Common myeloid progenitor, CD34-positive (primary cell): Measurements from ENCODE around the gene MACROD2.

Experiments used
- CTCF ChIA-PET: fragments of 350-600 bp; sonication (Branson Sonifier 250); formaldehyde crosslinking; loops from one replicate; lab custom pipeline; 2021; ENCODE audit warnings: antibody characterized with exemption; lab: Charles Lee
- POLR2A ChIA-PET: fragments of 350-600 bp; sonication (Branson Sonifier 250); formaldehyde crosslinking; loops from one replicate; lab custom pipeline; 2021; ENCODE audit warnings: antibody characterized with exemption; lab: Charles Lee
- DNase-seq, 3 donors: peaks; one replicate each; pipeline versions ENCODE4 v3.0.0 to v3.0.0-alpha.2; 2013
- H3K27ac ChIP-seq, 2 experiments: 1 replicate in 1 of 2; 2 replicates in 1 of 2; pipeline ENCODE4 v1.7.0; 2013; ENCODE audit warnings: inconsistent platforms in 2 of 2, low read length in 2 of 2, mild to moderate bottlenecking in 2 of 2, low read depth in 1 of 2, moderate library complexity in 1 of 2; ENCODE audit not compliant: severe bottlenecking in 2 of 2, insufficient read depth in 1 of 2, poor library complexity in 1 of 2
- H3K27me3 ChIP-seq, 5 experiments: replicated peaks in 2 of 5; 1 replicate in 3 of 5; 2 replicates in 2 of 5; pipeline versions ENCODE4 v1.6.1 to v1.7.0; 2013; ENCODE audit warnings: low read length in 4 of 5, mild to moderate bottlenecking in 2 of 5, moderate library complexity in 2 of 5, inconsistent platforms in 1 of 5; ENCODE audit not compliant: insufficient read depth in 5 of 5, control insufficient read depth in 4 of 5
- H3K36me3 ChIP-seq, 4 experiments: 1 replicate in 2 of 4; 2 replicates in 2 of 4; pipeline versions ENCODE4 v1.6.1 to v1.7.0; 2013; ENCODE audit warnings: low read length in 3 of 4, control low read depth in 1 of 4, mild to moderate bottlenecking in 1 of 4; ENCODE audit not compliant: control insufficient read depth in 4 of 4, insufficient read depth in 4 of 4
- H3K4me1 ChIP-seq, 4 experiments: 1 replicate in 3 of 4; 2 replicates in 1 of 4; pipeline versions ENCODE4 v1.6.1 to v1.7.1; 2013; ENCODE audit warnings: low read length in 3 of 4, mild to moderate bottlenecking in 3 of 4, control low read depth in 1 of 4, inconsistent platforms in 1 of 4, moderate library complexity in 1 of 4; ENCODE audit not compliant: control insufficient read depth in 4 of 4, insufficient read depth in 4 of 4; ENCODE audit errors: control extremely low read depth in 1 of 4
- H3K4me3 ChIP-seq, 7 experiments: 1 replicate in 4 of 7; 2 replicates in 3 of 7; pipeline versions ENCODE4 v1.5.1 to v1.7.0; 2013; ENCODE audit warnings: mild to moderate bottlenecking in 7 of 7, low read length in 6 of 7, moderate library complexity in 6 of 7, inconsistent platforms in 2 of 7, low read depth in 2 of 7, control low read depth in 1 of 7; ENCODE audit not compliant: insufficient read depth in 4 of 7, control insufficient read depth in 1 of 7; ENCODE audit errors: extremely low read depth in 1 of 7
- H3K9me3 ChIP-seq, 5 experiments: 1 replicate in 4 of 5; 2 replicates in 1 of 5; pipeline versions ENCODE4 v1.6.1 to v1.7.1; 2013; ENCODE audit warnings: low read length in 4 of 5, mild to moderate bottlenecking in 2 of 5, inconsistent platforms in 1 of 5, low read depth in 1 of 5, moderate library complexity in 1 of 5; ENCODE audit not compliant: control insufficient read depth in 4 of 5, insufficient read depth in 2 of 5; ENCODE audit errors: control extremely low read depth in 1 of 5
- WGBS: methylation state at CpG from one replicate; pipeline ENCODE4 v1.1.5; 2013; ENCODE audit not compliant: insufficient coverage; 5-methylcytosine and 5-hydroxymethylcytosine counted together

The MACROD2 gene

GRCh38 chr20:15179781-15180180, 1184.5 kb downstream of the MACROD2 start:
- Histone ChIP-seq H3K4me3 (no peak overlapping the region), H3K27ac (no peak overlapping the region), H3K9me3 (peaks cover 0 to 14% (median 8%) of the 10 kb centered on the region in 5 experiments), H3K27me3 (no peaks in the 10 kb centered on the region), H3K36me3 (no peaks in the 10 kb centered on the region), H3K4me1 (no peaks in the 10 kb centered on the region)
- DNase-seq: no peak
- ChIA-PET CTCF (interaction anchor here (1.6 kb wide), 1 partner anchor 11 kb away, joined by 5 read pairs; no protein-coding TSS in a partner anchor), POLR2A (interaction anchor here (0.6 kb wide), 1 partner anchor 150 kb away, joined by 3 read pairs; no protein-coding TSS in a partner anchor)
- WGBS: 94% methylated on average over 2 of the region's 3 CpGs

- POLR2A ChIA-PET: no interaction called here
- H3K4me1 ChIP-seq: no peaks in the 10 kb centered on the region
- H3K36me3 ChIP-seq: no peaks in the 10 kb centered on the region
- CTCF ChIA-PET: no interaction called here
- no peak overlapping the region for H3K4me3 ChIP-seq
- no peaks in the 10 kb centered on the region for H3K9me3 ChIP-seq
- no peak overlapping the region for H3K27ac ChIP-seq
- H3K27me3 ChIP-seq: no peaks in the 10 kb centered on the region
- 100% methylated on average over 1 of the region's 3 CpGs for WGBS
- no peak for DNase-seq
These were observed 1190.0 kb downstream of the MACROD2 start for GRCh38 chr20:15185322-15185721.

GRCh38 chr20:15185913-15186312, 1190.6 kb downstream of the MACROD2 start:
- ChIA-PET POLR2A (no interaction called here), CTCF (no interaction called here)

GRCh38 chr20:15187612-15188011, 1192.3 kb downstream of the MACROD2 start:
- no CpG with 5 or more reads among the region's 1 CpG for WGBS
- Histone ChIP-seq H3K4me3 (no peak overlapping the region), H3K27ac (no peak overlapping the region), H3K9me3 (no peaks in the 10 kb centered on the region), H3K36me3 (no peaks in the 10 kb centered on the region), H3K27me3 (no peaks in the 10 kb centered on the region), H3K4me1 (no peaks in the 10 kb centered on the region)
- ChIA-PET CTCF (no interaction called here), POLR2A (no interaction called here)
- DNase-seq: no peak

More at GRCh38 chr20:15185913-15186312, 1190.6 kb downstream of the MACROD2 start:
- WGBS: 67% methylated on average over 1 of the region's 2 CpGs
- DNase-seq: no peak
- H3K9me3 ChIP-seq: no peaks in the 10 kb centered on the region
- no peak overlapping the region for H3K27ac ChIP-seq
- no peak overlapping the region for H3K4me3 ChIP-seq
- no peaks in the 10 kb centered on the region for H3K36me3 ChIP-seq
- no peaks in the 10 kb centered on the region for H3K4me1 ChIP-seq
- no peaks in the 10 kb centered on the region for H3K27me3 ChIP-seq

- H3K36me3 ChIP-seq: no peaks in the 10 kb centered on the region
- H3K4me3 ChIP-seq: no peak overlapping the region
- H3K27me3 ChIP-seq: no peaks in the 10 kb centered on the region
- H3K4me1 ChIP-seq: no peaks in the 10 kb centered on the region
- no peak overlapping the region for H3K27ac ChIP-seq
- ChIA-PET POLR2A (no interaction called here), CTCF (no interaction called here)
- no peak for DNase-seq
- no peaks in the 10 kb centered on the region for H3K9me3 ChIP-seq
- WGBS: 100% methylated on average over 2 of the region's 3 CpGs
These were observed 1193.1 kb downstream of the MACROD2 start for GRCh38 chr20:15188415-15188814.

GRCh38 chr20:15191082-15191723, 1195.9 kb downstream of the MACROD2 start:
- Histone ChIP-seq H3K4me3 (no peak overlapping the region), H3K36me3 (no peaks in the 10 kb centered on the region), H3K4me1 (no peaks in the 10 kb centered on the region), H3K9me3 (no peaks in the 10 kb centered on the region), H3K27ac (no peak overlapping the region), H3K27me3 (no peaks in the 10 kb centered on the region)
- DNase-seq: no peak
- ChIA-PET CTCF (no interaction called here), POLR2A (no interaction called here)
- WGBS: 100% methylated on average over 1 of the region's 4 CpGs

GRCh38 chr20:15195378-15195777, 1200.1 kb downstream of the MACROD2 start:
- POLR2A ChIA-PET: no interaction called here
- no peak overlapping the region for H3K4me3 ChIP-seq
- CTCF ChIA-PET: no interaction called here
- no peaks in the 10 kb centered on the region for H3K9me3 ChIP-seq
- no peaks in the 10 kb centered on the region for H3K36me3 ChIP-seq
- 73% methylated on average over 2 of the region's 4 CpGs for WGBS
- no peaks in the 10 kb centered on the region for H3K27me3 ChIP-seq
- no peak for DNase-seq
- no peak overlapping the region for H3K27ac ChIP-seq
- H3K4me1 ChIP-seq: no peaks in the 10 kb centered on the region
